ENCODE results near the gene COL25A1.

DNA sequence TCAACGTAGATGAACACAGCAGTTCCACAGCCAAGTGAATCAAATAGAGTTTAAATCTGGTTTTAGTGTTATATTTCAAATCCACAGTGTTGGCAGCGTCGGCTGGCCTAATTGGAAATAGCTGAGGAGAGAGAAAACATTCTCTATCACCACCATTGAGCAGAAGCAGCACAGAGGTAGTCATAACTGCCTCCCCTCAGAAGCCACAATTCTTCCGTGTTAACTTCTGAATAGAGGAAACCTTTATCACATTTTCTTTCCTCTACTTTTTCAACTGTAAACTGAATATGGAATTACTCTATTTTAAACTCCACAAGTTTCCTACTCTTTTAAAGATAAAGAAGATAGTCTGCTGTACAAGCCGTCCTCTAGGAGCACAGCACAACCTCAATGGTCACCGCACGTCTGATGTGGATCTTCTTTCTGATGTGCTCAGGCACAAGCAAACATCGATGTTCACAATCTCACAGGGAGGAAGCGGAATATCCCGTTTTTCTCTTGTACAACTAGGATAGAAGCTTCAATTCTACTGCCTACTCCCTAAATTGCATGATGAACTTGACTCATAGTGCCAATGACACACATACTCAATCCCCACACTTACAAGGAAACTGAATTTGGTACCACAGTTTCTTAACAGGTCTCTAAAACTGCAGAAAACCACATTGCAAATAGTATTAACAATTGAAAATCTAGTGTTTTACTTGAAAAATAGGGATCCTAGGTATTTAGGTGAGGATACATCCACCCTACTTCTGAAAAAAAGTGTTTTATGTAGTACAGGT, 321.8 kb downstream of the COL25A1 start:
- TF ChIP-seq TAF1 (IDR thresholded peaks at IDR 0.05; ENCODE audit: borderline replicate concordance, low read depth, low read length) (no peak), POLR2A (IDR thresholded peaks at IDR 0.05; ENCODE audit: low read depth, low read length) (no peak)

Data from GM12892 (cell line).